GM23338 (cell line): ENCODE measurements around the gene MAP3K10. TPM values are rescaled to one million over a fixed set of nuclear protein-coding genes. Genes with fewer than 3 reads are reported as not detected.

Experiments used
- ATAC-seq: fragments of 200-7000 bp; cut with Tn5 transposase; 3 replicates; pipeline ENCODE4 v1.9.1; 2020
- DNase-seq: peaks from one replicate; pipeline ENCODE4 v3.0.0-alpha.2; 2015; ENCODE audit warnings: low spot score
- H2AFZ ChIP-seq: fragments of 200-600 bp; sonication (generic); 2 replicates; pipeline ENCODE4 v1.8.0; 2016; ENCODE audit warnings: antibody characterized with exemption, mild to moderate bottlenecking, moderate library complexity
- H3F3A ChIP-seq: fragments of 200-600 bp; sonication (generic); replicated peaks from 2 replicates; pipeline ENCODE4 v1.8.0; 2017; ENCODE audit warnings: antibody characterized with exemption, mixed run types, low read depth
- H3K27ac ChIP-seq: fragments of 200-600 bp; sonication (generic); 2 replicates; pipeline ENCODE4 v1.6.1; 2016; ENCODE audit warnings: low read depth
- H3K27me3 ChIP-seq: fragments of 200-600 bp; sonication (generic); 2 replicates; pipeline ENCODE4 v1.8.0; 2016; ENCODE audit warnings: mild to moderate bottlenecking, mixed run types, moderate library complexity; ENCODE audit not compliant: insufficient read depth
- H3K36me3 ChIP-seq: fragments of 200-600 bp; sonication (generic); 2 replicates; pipeline ENCODE4 v1.8.0; 2016; ENCODE audit warnings: mild to moderate bottlenecking; ENCODE audit not compliant: insufficient read depth
- H3K4me1 ChIP-seq: fragments of 200-600 bp; sonication (generic); 2 replicates; pipeline ENCODE4 v1.8.0; 2016; ENCODE audit warnings: mild to moderate bottlenecking, moderate library complexity; ENCODE audit not compliant: insufficient read depth
- H3K4me2 ChIP-seq: fragments of 200-600 bp; sonication (generic); 2 replicates; pipeline ENCODE4 v1.7.1; 2017; ENCODE audit warnings: mixed run types
- H3K4me3 ChIP-seq: fragments of 200-600 bp; sonication (generic); 2 replicates; pipeline ENCODE4 v1.6.1; 2016; ENCODE audit warnings: mixed run types
- H3K79me2 ChIP-seq: fragments of 200-600 bp; sonication (generic); replicated peaks from 2 replicates; pipeline ENCODE4 v1.8.0; 2017; ENCODE audit warnings: mild to moderate bottlenecking; ENCODE audit not compliant: insufficient read depth
- H3K9me2 ChIP-seq: fragments of 200-600 bp; sonication (generic); 2 replicates; pipeline ENCODE4 v1.8.0; 2017; ENCODE audit not compliant: insufficient read depth
- H4K20me1 ChIP-seq: fragments of 200-600 bp; sonication (generic); replicated peaks from 2 replicates; pipeline ENCODE4 v1.8.0; 2017; ENCODE audit warnings: mild to moderate bottlenecking; ENCODE audit not compliant: insufficient read depth
- H3K27ac Mint-ChIP-seq: 2 replicates; pipeline ENCODE4 v1.8.0; 2020; ENCODE audit warnings: inconsistent platforms, mild to moderate bottlenecking, moderate library complexity, mixed read lengths
- H3K27me3 Mint-ChIP-seq: 3 replicates; pipeline ENCODE4 v1.8.0; 2022; ENCODE audit warnings: low read depth, mild to moderate bottlenecking, moderate library complexity, mixed read lengths, inconsistent platforms; ENCODE audit not compliant: insufficient read depth, poor library complexity
- H3K36me3 Mint-ChIP-seq: 3 replicates; pipeline ENCODE4 v1.8.0; 2021; ENCODE audit warnings: low read depth, mild to moderate bottlenecking, inconsistent platforms, moderate library complexity, mixed read lengths
- H3K4me1 Mint-ChIP-seq: 3 replicates; pipeline ENCODE4 v1.8.0; 2020; ENCODE audit warnings: mild to moderate bottlenecking, inconsistent platforms, mixed read lengths
- H3K4me3 Mint-ChIP-seq: 3 replicates; pipeline ENCODE4 v1.8.0; 2021; ENCODE audit warnings: moderate library complexity, mild to moderate bottlenecking, inconsistent platforms, mixed read lengths
- H3K9me3 Mint-ChIP-seq: 3 replicates; pipeline ENCODE4 v1.8.0; 2020; ENCODE audit warnings: moderate library complexity, mild to moderate bottlenecking, inconsistent platforms, mixed read lengths
- CREB1 ChIP-seq: fragments of 250-450 bp; sonication (Bioruptor Pico); IDR thresholded peaks from 2 replicates; pipeline ENCODE4 v1.5.0; 2020; ENCODE audit warnings: low read depth, mild to moderate bottlenecking, moderate library complexity
- ETS1 ChIP-seq: IDR thresholded peaks from 2 replicates; pipeline ENCODE4 v1.6.1; 2016; ENCODE audit warnings: antibody characterized with exemption
- EZH2 ChIP-seq: fragments of 200-600 bp; sonication (generic); IDR thresholded peaks from one replicate; pipeline ENCODE4 v1.8.0; 2017; ENCODE audit warnings: antibody characterized with exemption, mild to moderate bottlenecking, low read depth; ENCODE audit not compliant: unreplicated experiment
- JUNB ChIP-seq: IDR thresholded peaks from one replicate; pipeline ENCODE4 v1.6.1; 2016; ENCODE audit warnings: antibody characterized with exemption; ENCODE audit not compliant: unreplicated experiment
- NANOG ChIP-seq: IDR thresholded peaks from 2 replicates; pipeline ENCODE4 v1.6.1; 2016; ENCODE audit warnings: antibody characterized with exemption, borderline replicate concordance
- REST ChIP-seq: IDR thresholded peaks from one replicate; pipeline ENCODE4 v1.6.1; 2018; ENCODE audit warnings: antibody characterized with exemption; ENCODE audit not compliant: unreplicated experiment
- STAT1 ChIP-seq: IDR thresholded peaks from one replicate; pipeline ENCODE4 v1.6.1; 2016; ENCODE audit warnings: antibody characterized with exemption; ENCODE audit not compliant: unreplicated experiment
- ZNF114 ChIP-seq: fragments of 250-450 bp; sonication (Bioruptor Pico); IDR thresholded peaks from 2 replicates; pipeline ENCODE4 v1.5.0; 2020; ENCODE audit warnings: mild to moderate bottlenecking, moderate library complexity
- ZNF331 ChIP-seq: fragments of 250-450 bp; sonication (Bioruptor Pico); IDR thresholded peaks from 2 replicates; pipeline ENCODE4 v1.5.0; 2020; ENCODE audit warnings: low read depth, mild to moderate bottlenecking, moderate library complexity
- ZNF462 ChIP-seq: fragments of 250-450 bp; sonication (Bioruptor Pico); IDR thresholded peaks from 2 replicates; pipeline ENCODE4 v1.5.0; 2020; ENCODE audit warnings: mild to moderate bottlenecking, moderate library complexity
- long read RNA-seq: library from polyadenylated mRNA; unstranded; transcript quantifications from one replicate; pipeline ENCODE4 v2.0.0, GENCODE V29; 2020; ENCODE audit not compliant: unreplicated experiment
- polyA plus RNA-seq: library from polyadenylated mRNA; unstranded; fragments of >200 nt; fragmentation: Nextera tagmentation; extraction: Ambion mirVana; gene quantifications from 2 replicates; pipeline ENCODE4 v1.2.1, GENCODE V29; 2016
- total RNA-seq: library from RNA; depleted of rRNA; stranded (reverse); fragments of >200 nt; shearing (Covaris generic); gene quantifications from 2 replicates; pipeline ENCODE4 v1.2.3, GENCODE V29; 2014; rRNA removed

Gene MAP3K10
- total RNA-seq (13.7 and 14.5 TPM in 2 replicates), polyA plus RNA-seq (5.4 and 5.9 TPM in 2 replicates)
- long read RNA-seq, result 0 reads

- Histone ChIP-seq H2AFZ (peak within 1 kb of the TSS; percentile 100), H3K4me3 (peak within 1 kb of the TSS; percentile 99), H4K20me1 (no peaks in the 10 kb centered on the region), H3K27me3 (no peaks in the 10 kb centered on the region), H3K4me2 (peak within 1 kb of the TSS; percentile 95), H3K36me3 (no peaks in the 10 kb centered on the region), H3K4me1 (peaks cover 13% of the 10 kb centered on the region), H3K27ac (no peak within 1 kb of the TSS), H3K9me2 (no peaks in the 10 kb centered on the region), H3F3A (0 out of 2 replicates have a peak, but pooled peaks cover 3% of the 10 kb centered on the region), H3K79me2 (no peaks in the 10 kb centered on the region)
- DNase-seq (peak; percentile 75), ATAC-seq (peak; percentile 80)
- peak; percentile 76 for TF ChIP-seq ETS1
- no peak for TF ChIP-seq ZNF114 (CRISPR knock-in tag)
- TF ChIP-seq EZH2, result no peak
- no peak for TF ChIP-seq STAT1
- TF ChIP-seq JUNB, result no peak
- no peak for TF ChIP-seq REST
- TF ChIP-seq NANOG, result no peak
- no peak for TF ChIP-seq ZNF331 (CRISPR knock-in tag)
- TF ChIP-seq CREB1 (CRISPR knock-in tag), result peak; percentile 92
- no peaks in the 10 kb centered on the region for H3K9me3 Mint-ChIP-seq
- no peaks in the 10 kb centered on the region; the same call in 2 of the 3 replicates for H3K36me3 Mint-ChIP-seq
- no peak within 1 kb of the TSS for H3K27ac Mint-ChIP-seq
- H3K27me3 Mint-ChIP-seq, result peaks cover 14% of the 10 kb centered on the region
- H3K4me3 Mint-ChIP-seq, result peak within 1 kb of the TSS; percentile 81
- peaks cover 15% of the 10 kb centered on the region for H3K4me1 Mint-ChIP-seq
Measured at GRCh38 chr19:40190891-40191835, at the start of gene MAP3K10. TSS of gene MAP3K10 (plus strand) at chr19:40191426. CDS start at chr19:40192032, 606 bp downstream.

- Mint-ChIP-seq H3K9me3 (peaks cover 14% of the 10 kb centered on the region), H3K36me3 (no peaks in the 10 kb centered on the region), H3K27ac (no peak overlapping the region), H3K4me3 (no peak overlapping the region), H3K27me3 (peaks cover 5% of the 10 kb centered on the region), H3K4me1 (peaks cover 5% of the 10 kb centered on the region; the same call in 2 of the 3 replicates)
- H3K27me3 ChIP-seq, result no peaks in the 10 kb centered on the region
- no peaks in the 10 kb centered on the region for H3F3A ChIP-seq
- no peak overlapping the region for H3K4me2 ChIP-seq
- H3K4me1 ChIP-seq, result peaks cover 7% of the 10 kb centered on the region; the same call in 1 of the 2 replicates
- no peak overlapping the region for H3K4me3 ChIP-seq
- DNase-seq (no peak), ATAC-seq (no peak)
- no peak overlapping the region for H2AFZ ChIP-seq
- H3K79me2 ChIP-seq, result no peaks in the 10 kb centered on the region
- no peaks in the 10 kb centered on the region for H3K36me3 ChIP-seq
- H4K20me1 ChIP-seq, result no peaks in the 10 kb centered on the region
- no peaks in the 10 kb centered on the region for H3K9me2 ChIP-seq
- H3K27ac ChIP-seq, result no peak overlapping the region
- TF ChIP-seq ZNF462 (CRISPR knock-in tag), result no peak
Measured at GRCh38 chr19:40141551-40141950, 49.7 kb upstream of the MAP3K10 start.
